Liver (tissue), 9 donors: ENCODE results near the gene MCU. TPM values are rescaled to one million over a fixed set of nuclear protein-coding genes. Genes with fewer than 3 reads are reported as not detected.

ENCODE experiments used
- DNase-seq: peaks from one replicate; pipeline ENCODE4 v3.0.0-alpha.2; 2017; ENCODE audit warnings: low spot score
- H3K27ac ChIP-seq, 2 donors: one replicate each; pipeline ENCODE4 v1.7.0; 2013; ENCODE audit warnings: inconsistent platforms in 2 of 2, low read length in 2 of 2, control low read depth in 1 of 2, low read depth in 1 of 2, mild to moderate bottlenecking in 1 of 2
- H3K27me3 ChIP-seq, 4 donors: one replicate each; pipeline versions ENCODE4 v1.6.1 to v1.7.0; 2013; ENCODE audit warnings: low read length in 3 of 4, inconsistent platforms in 1 of 4, mild to moderate bottlenecking in 1 of 4, moderate library complexity in 1 of 4; ENCODE audit not compliant: control insufficient read depth in 4 of 4, insufficient read depth in 4 of 4
- H3K36me3 ChIP-seq, 4 donors: one replicate each; pipeline versions ENCODE4 v1.6.1 to v1.7.0; 2013; ENCODE audit warnings: low read length in 3 of 4, mild to moderate bottlenecking in 3 of 4, low read depth in 1 of 4, moderate library complexity in 1 of 4; ENCODE audit not compliant: control insufficient read depth in 4 of 4, insufficient read depth in 3 of 4
- H3K4me1 ChIP-seq, 4 donors: one replicate each; pipeline versions ENCODE4 v1.6.1 to v1.7.0; 2013; ENCODE audit warnings: low read length in 3 of 4, mild to moderate bottlenecking in 3 of 4, moderate library complexity in 1 of 4; ENCODE audit not compliant: control insufficient read depth in 4 of 4, insufficient read depth in 4 of 4
- H3K4me3 ChIP-seq, 3 donors: one replicate each; pipeline versions ENCODE4 v1.6.1 to v1.7.0; 2013; ENCODE audit warnings: low read length in 3 of 3, control low read depth in 1 of 3, low read depth in 1 of 3, mild to moderate bottlenecking in 1 of 3
- H3K9ac ChIP-seq, 2 donors: one replicate each; pipeline ENCODE4 v1.7.0; 2013; ENCODE audit warnings: low read length in 2 of 2, mild to moderate bottlenecking in 2 of 2, moderate library complexity in 2 of 2, control low read depth in 1 of 2, low read depth in 1 of 2
- H3K9me3 ChIP-seq, 4 donors: one replicate each; pipeline versions ENCODE4 v1.6.1 to v1.7.0; 2013; ENCODE audit warnings: low read length in 3 of 4; ENCODE audit not compliant: control insufficient read depth in 4 of 4
- EGR1 ChIP-seq, 2 donors: IDR thresholded peaks; 2 replicates each; pipeline ENCODE4 v1.6.1; 2016 to 2018; ENCODE audit warnings: antibody characterized with exemption in 2 of 2, low read depth in 2 of 2
- FOXA1 ChIP-seq: IDR thresholded peaks from 2 replicates; pipeline ENCODE4 v1.6.1; 2016; ENCODE audit warnings: antibody characterized with exemption
- FOXA2 ChIP-seq: IDR thresholded peaks from 2 replicates; pipeline ENCODE4 v1.6.1; 2016; ENCODE audit warnings: antibody characterized with exemption
- GABPA ChIP-seq, 2 donors: IDR thresholded peaks in 1 of 2; conservative IDR thresholded peaks in 1 of 2; 2 replicates each; pipeline ENCODE4 v1.6.1; 2016; ENCODE audit warnings: antibody characterized with exemption in 2 of 2, mild to moderate bottlenecking in 1 of 2, moderate library complexity in 1 of 2
- HNF4A ChIP-seq, 2 donors: conservative IDR thresholded peaks; 2 replicates each; pipeline ENCODE4 v1.6.1; 2016; ENCODE audit warnings: antibody characterized with exemption in 2 of 2, mild to moderate bottlenecking in 2 of 2
- HNF4G ChIP-seq: IDR thresholded peaks from 2 replicates; pipeline ENCODE4 v1.6.1; 2016; ENCODE audit warnings: antibody characterized with exemption
- JUND ChIP-seq, 2 donors: IDR thresholded peaks; 2 replicates each; pipeline ENCODE4 v1.6.1; 2016; ENCODE audit warnings: antibody characterized with exemption in 2 of 2
- NR2F2 ChIP-seq: IDR thresholded peaks from 2 replicates; pipeline ENCODE4 v1.6.1; 2016; ENCODE audit warnings: antibody characterized with exemption
- RAD21 ChIP-seq, 2 donors: IDR thresholded peaks; 2 replicates each; pipeline ENCODE4 v1.6.1; 2016; ENCODE audit warnings: antibody characterized with exemption in 2 of 2, mild to moderate bottlenecking in 2 of 2
- RXRA ChIP-seq, 2 donors: IDR thresholded peaks; 2 replicates each; pipeline ENCODE4 v1.6.1; 2017 to 2018; ENCODE audit warnings: antibody characterized with exemption in 2 of 2, mild to moderate bottlenecking in 1 of 2
- SP1 ChIP-seq: IDR thresholded peaks from 2 replicates; pipeline ENCODE4 v1.6.1; 2018; ENCODE audit warnings: antibody characterized with exemption, mild to moderate bottlenecking
- TAF1 ChIP-seq: conservative IDR thresholded peaks from 2 replicates; pipeline ENCODE4 v1.6.1; 2016; ENCODE audit warnings: antibody characterized with exemption, mild to moderate bottlenecking
- YY1 ChIP-seq: IDR thresholded peaks from 2 replicates; pipeline ENCODE4 v1.6.1; 2016; ENCODE audit warnings: antibody characterized with exemption, mild to moderate bottlenecking
- WGBS: extraction: QIAGEN DNeasy Blood & Tissue Kit; methylation state at CpG from one replicate; pipeline ENCODE4 v1.1.7; 2013; 5-methylcytosine and 5-hydroxymethylcytosine counted together
- polyA plus RNA-seq, 2 donors: library from polyadenylated mRNA; stranded (reverse) in 1 of 2; unstranded in 1 of 2; fragments of 200-250 nt in 1 of 2; fragments of >200 nt in 1 of 2; fragmentation: Nextera tagmentation in 1 of 2; extraction: Ambion mirVana in 1 of 2; gene quantifications; one replicate each; pipeline versions ENCODE4 v1.2.1 to v1.2.3, GENCODE V29; 2013 to 2015
- total RNA-seq, 2 donors: library from RNA; depleted of rRNA; stranded (reverse); fragments of >200 nt; gene quantifications; one replicate each; pipeline ENCODE4 v1.2.3, GENCODE V29; 2014
- TF ChIP-seq, protein P1 (sequence below): fragments of 150-350 bp; IDR thresholded peaks from 2 replicates; pipeline ENCODE4 v1.5.1; 2017; ENCODE audit warnings: improper control_type of control experiment, low read depth, low read length; ENCODE audit not compliant: missing input control
- TF ChIP-seq, protein P2 (sequence below): IDR thresholded peaks from 2 replicates; pipeline ENCODE4 v1.6.1; 2016; ENCODE audit warnings: antibody characterized with exemption
- TF ChIP-seq, protein P3 (sequence below): IDR thresholded peaks from 2 replicates; pipeline ENCODE4 v1.6.1; 2016; ENCODE audit warnings: antibody characterized with exemption
- TF ChIP-seq, protein P4 (sequence below): IDR thresholded peaks from 2 replicates; pipeline ENCODE4 v1.6.1; 2016; ENCODE audit warnings: antibody characterized with exemption
- TF ChIP-seq, protein P5 (sequence below): IDR thresholded peaks from 2 replicates; pipeline ENCODE4 v1.6.1; 2016; ENCODE audit warnings: antibody characterized with exemption, mild to moderate bottlenecking
- donor health status: healthy.
- donor health status: healthy.
- donor health status: healthy.
- donor health status: healthy.
- donor health status: healthy.

MCU gene
- total and polyA plus RNA-seq, 4 donors = 6.4 to 13.0 (median 8.8) TPM

DNA sequence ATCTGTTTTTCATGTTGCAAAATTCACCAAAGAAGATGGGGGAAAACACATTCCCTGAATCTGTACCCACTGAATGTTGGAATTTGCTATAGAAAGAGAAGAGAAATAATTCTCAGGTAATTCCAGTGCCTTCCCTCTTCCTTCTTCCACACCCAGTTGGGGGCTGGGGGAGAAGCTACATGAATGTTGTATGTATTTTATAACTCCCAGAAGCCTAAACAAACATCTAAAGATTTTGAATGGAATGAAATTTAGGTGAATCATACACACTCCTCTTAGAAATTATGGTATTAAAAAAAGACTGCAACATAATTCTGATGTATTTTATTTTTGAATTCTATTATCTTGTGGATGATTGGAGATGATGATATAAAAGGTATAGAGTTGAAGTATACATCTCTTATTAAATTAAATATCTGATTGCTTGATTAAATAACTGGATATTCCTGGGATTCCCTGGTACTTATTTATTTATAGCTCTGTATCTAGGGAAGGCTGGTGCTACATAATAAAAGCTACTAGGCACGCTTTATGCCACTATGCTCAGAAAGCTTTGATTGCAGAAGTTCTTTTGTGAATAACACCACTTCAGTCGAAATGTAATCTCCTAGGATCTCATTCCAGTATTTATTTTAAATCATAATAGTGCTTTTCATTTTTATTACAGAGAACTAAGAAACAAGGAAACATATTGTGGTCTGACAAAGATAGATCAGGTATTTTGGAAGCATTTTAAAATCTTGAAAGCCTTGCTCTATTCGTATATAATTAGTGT is 98.5 kb downstream of the MCU start:
- Histone ChIP-seq H3K4me3 (no peak overlapping the region), H3K9ac (no peak overlapping the region), H3K36me3 (no peaks in the 10 kb centered on the region), H3K27ac (no peak overlapping the region), H3K4me1 (no peaks in the 10 kb centered on the region), H3K9me3 (no peaks in the 10 kb centered on the region), H3K27me3 (no peaks in the 10 kb centered on the region)
- 83% methylated on average over 3 of the region's 3 CpGs for WGBS
- DNase-seq = no peak
- TF ChIP-seq HNF4G (no peak), SP1 (no peak), RXRA (IDR thresholded peaks at IDR 0.05) (no peak), GABPA (IDR thresholded peaks at IDR 0.05 in 1 of 2, conservative IDR thresholded peaks at IDR 0.05 in 1 of 2) (no peak)

DNA sequence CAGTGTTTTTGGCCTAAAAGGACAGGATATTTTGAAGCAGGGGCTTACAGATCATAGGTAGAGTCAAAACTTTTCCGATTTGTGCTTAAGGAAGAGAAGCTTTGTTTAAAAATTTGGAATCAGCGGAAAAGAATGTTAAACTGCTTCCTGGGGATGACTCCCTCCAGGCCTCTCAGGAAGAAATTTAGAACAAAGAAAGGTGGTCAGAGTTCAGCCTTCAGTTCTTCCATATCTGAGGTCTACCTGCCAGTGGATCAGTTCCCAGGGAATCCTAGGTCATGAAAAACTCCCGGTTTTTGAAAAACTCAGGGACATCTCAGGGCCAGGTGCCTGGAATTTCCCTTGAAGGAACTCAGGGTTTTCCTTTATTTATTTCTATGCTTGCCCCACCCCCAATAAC is 100.3 kb downstream of the MCU start:
- no peak overlapping the region for H3K27ac ChIP-seq
- no peaks in the 10 kb centered on the region for H3K27me3 ChIP-seq
- no peak for TF ChIP-seq NR2F2
- TF ChIP-seq, protein P1, sequence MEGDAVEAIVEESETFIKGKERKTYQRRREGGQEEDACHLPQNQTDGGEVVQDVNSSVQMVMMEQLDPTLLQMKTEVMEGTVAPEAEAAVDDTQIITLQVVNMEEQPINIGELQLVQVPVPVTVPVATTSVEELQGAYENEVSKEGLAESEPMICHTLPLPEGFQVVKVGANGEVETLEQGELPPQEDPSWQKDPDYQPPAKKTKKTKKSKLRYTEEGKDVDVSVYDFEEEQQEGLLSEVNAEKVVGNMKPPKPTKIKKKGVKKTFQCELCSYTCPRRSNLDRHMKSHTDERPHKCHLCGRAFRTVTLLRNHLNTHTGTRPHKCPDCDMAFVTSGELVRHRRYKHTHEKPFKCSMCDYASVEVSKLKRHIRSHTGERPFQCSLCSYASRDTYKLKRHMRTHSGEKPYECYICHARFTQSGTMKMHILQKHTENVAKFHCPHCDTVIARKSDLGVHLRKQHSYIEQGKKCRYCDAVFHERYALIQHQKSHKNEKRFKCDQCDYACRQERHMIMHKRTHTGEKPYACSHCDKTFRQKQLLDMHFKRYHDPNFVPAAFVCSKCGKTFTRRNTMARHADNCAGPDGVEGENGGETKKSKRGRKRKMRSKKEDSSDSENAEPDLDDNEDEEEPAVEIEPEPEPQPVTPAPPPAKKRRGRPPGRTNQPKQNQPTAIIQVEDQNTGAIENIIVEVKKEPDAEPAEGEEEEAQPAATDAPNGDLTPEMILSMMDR = no peak
- TF ChIP-seq, protein P2, sequence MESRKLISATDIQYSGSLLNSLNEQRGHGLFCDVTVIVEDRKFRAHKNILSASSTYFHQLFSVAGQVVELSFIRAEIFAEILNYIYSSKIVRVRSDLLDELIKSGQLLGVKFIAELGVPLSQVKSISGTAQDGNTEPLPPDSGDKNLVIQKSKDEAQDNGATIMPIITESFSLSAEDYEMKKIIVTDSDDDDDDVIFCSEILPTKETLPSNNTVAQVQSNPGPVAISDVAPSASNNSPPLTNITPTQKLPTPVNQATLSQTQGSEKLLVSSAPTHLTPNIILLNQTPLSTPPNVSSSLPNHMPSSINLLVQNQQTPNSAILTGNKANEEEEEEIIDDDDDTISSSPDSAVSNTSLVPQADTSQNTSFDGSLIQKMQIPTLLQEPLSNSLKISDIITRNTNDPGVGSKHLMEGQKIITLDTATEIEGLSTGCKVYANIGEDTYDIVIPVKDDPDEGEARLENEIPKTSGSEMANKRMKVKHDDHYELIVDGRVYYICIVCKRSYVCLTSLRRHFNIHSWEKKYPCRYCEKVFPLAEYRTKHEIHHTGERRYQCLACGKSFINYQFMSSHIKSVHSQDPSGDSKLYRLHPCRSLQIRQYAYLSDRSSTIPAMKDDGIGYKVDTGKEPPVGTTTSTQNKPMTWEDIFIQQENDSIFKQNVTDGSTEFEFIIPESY = no peak
- TF ChIP-seq JUND (IDR thresholded peaks at IDR 0.05) = no peak
- TF ChIP-seq RXRA (IDR thresholded peaks at IDR 0.05) = no peak
- no peak for TF ChIP-seq TAF1
- no peak for TF ChIP-seq FOXA2
- no peak for TF ChIP-seq FOXA1
- TF ChIP-seq YY1 = no peak
- no peak for TF ChIP-seq HNF4G
- no peak for TF ChIP-seq GABPA (IDR thresholded peaks at IDR 0.05 in 1 of 2, conservative IDR thresholded peaks at IDR 0.05 in 1 of 2)
- TF ChIP-seq, protein P3, sequence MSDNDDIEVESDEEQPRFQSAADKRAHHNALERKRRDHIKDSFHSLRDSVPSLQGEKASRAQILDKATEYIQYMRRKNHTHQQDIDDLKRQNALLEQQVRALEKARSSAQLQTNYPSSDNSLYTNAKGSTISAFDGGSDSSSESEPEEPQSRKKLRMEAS = no peak
- TF ChIP-seq RAD21 (IDR thresholded peaks at IDR 0.05) = no peak
- TF ChIP-seq, protein P4, sequence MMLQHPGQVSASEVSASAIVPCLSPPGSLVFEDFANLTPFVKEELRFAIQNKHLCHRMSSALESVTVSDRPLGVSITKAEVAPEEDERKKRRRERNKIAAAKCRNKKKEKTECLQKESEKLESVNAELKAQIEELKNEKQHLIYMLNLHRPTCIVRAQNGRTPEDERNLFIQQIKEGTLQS = no peak
- no peak for TF ChIP-seq EGR1 (IDR thresholded peaks at IDR 0.05; ENCODE audit: low read depth in 2 of 2)
- TF ChIP-seq, protein P5, sequence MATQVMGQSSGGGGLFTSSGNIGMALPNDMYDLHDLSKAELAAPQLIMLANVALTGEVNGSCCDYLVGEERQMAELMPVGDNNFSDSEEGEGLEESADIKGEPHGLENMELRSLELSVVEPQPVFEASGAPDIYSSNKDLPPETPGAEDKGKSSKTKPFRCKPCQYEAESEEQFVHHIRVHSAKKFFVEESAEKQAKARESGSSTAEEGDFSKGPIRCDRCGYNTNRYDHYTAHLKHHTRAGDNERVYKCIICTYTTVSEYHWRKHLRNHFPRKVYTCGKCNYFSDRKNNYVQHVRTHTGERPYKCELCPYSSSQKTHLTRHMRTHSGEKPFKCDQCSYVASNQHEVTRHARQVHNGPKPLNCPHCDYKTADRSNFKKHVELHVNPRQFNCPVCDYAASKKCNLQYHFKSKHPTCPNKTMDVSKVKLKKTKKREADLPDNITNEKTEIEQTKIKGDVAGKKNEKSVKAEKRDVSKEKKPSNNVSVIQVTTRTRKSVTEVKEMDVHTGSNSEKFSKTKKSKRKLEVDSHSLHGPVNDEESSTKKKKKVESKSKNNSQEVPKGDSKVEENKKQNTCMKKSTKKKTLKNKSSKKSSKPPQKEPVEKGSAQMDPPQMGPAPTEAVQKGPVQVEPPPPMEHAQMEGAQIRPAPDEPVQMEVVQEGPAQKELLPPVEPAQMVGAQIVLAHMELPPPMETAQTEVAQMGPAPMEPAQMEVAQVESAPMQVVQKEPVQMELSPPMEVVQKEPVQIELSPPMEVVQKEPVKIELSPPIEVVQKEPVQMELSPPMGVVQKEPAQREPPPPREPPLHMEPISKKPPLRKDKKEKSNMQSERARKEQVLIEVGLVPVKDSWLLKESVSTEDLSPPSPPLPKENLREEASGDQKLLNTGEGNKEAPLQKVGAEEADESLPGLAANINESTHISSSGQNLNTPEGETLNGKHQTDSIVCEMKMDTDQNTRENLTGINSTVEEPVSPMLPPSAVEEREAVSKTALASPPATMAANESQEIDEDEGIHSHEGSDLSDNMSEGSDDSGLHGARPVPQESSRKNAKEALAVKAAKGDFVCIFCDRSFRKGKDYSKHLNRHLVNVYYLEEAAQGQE = no peak
- no peak for TF ChIP-seq HNF4A (conservative IDR thresholded peaks at IDR 0.05)
- TF ChIP-seq SP1 = no peak
- no peaks in the 10 kb centered on the region for H3K9me3 ChIP-seq
- WGBS = 90% methylated on average over 3 of the region's 3 CpGs
- no peaks in the 10 kb centered on the region for H3K36me3 ChIP-seq
- no peak overlapping the region for H3K9ac ChIP-seq
- no peak overlapping the region for H3K4me3 ChIP-seq
- no peaks in the 10 kb centered on the region for H3K4me1 ChIP-seq
- no peak for DNase-seq
